Measurements from ENCODE around the gene PIGBOS1.

GRCh38 chr15:55320238-55320550 lies 1.3 kb upstream of the PIGBOS1 start:
- no peak for TF ChIP-seq CTCF (IDR thresholded peaks at IDR 0.05; ENCODE audit: insufficient read depth, low read length, poor library complexity, severe bottlenecking)
- no peak for TF ChIP-seq EZH2phosphoT487 (conservative IDR thresholded peaks at IDR 0.05; ENCODE audit: low read length)
